ENCODE results near the gene INSC. TPM values are rescaled to one million over a fixed set of nuclear protein-coding genes. Genes with fewer than 3 reads are reported as not detected.

The INSC gene
- total and polyA plus RNA-seq, 12 donors: 0.11 to 1.4 (median 0.61) TPM; not detected in 4

DNA sequence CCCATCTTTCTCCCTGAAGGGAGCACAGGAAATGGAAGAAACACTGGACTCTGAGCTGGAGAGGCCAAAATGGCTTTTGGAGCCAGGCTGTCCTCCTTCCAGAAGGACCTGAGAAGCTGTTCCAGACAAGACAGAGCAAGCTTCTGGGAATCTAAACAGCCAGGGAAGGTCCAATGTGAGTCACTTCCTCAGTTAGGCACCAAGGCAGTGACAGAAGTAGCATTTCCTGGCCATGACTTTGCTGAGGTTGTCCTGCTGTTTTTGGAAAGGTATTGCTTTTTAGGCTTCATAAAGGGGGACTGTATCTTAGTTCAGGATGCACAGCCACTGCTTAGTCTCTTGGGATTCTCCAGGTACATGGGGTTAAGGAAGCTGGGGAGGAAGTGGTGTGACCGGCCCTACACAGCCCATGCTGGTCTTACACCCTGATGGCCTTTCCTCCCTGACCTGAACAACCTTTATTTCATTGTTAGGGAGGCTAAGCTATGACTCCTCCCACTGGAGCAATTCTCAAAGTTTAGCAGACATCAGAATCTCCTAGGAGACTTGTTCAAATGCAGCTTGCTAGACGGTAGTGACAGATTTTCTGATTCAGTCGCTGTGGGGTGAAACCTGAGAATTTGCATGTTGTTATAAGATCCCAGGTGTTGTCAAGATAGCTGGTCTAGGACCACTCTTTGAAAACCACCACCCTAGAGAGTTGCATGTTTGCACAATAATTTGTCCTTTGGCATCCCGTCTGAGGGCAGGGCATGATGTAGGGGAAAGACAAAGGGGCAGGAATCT is 6.8 kb upstream of the INSC start:
- Histone ChIP-seq H3K27me3 (no peaks in the 10 kb centered on the region), H3K27ac (no peak overlapping the region), H3K4me3 (no peak overlapping the region), H3K4me1 (replicated peaks in 1 of 2) (no peaks in the 10 kb centered on the region), H3K9me3 (replicated peaks in 1 of 3) (no peaks in the 10 kb centered on the region), H3K36me3 (replicated peaks in 1 of 2) (no peaks in the 10 kb centered on the region)
- TF ChIP-seq, protein P1, sequence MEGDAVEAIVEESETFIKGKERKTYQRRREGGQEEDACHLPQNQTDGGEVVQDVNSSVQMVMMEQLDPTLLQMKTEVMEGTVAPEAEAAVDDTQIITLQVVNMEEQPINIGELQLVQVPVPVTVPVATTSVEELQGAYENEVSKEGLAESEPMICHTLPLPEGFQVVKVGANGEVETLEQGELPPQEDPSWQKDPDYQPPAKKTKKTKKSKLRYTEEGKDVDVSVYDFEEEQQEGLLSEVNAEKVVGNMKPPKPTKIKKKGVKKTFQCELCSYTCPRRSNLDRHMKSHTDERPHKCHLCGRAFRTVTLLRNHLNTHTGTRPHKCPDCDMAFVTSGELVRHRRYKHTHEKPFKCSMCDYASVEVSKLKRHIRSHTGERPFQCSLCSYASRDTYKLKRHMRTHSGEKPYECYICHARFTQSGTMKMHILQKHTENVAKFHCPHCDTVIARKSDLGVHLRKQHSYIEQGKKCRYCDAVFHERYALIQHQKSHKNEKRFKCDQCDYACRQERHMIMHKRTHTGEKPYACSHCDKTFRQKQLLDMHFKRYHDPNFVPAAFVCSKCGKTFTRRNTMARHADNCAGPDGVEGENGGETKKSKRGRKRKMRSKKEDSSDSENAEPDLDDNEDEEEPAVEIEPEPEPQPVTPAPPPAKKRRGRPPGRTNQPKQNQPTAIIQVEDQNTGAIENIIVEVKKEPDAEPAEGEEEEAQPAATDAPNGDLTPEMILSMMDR (IDR thresholded peaks at IDR 0.05): no peak
- no peak for TF ChIP-seq POLR2A (IDR thresholded peaks at IDR 0.05)
- 67 to 77% (median 71%) methylated on average over 4 of the region's 4 CpGs for WGBS, 4 donors
- intact Hi-C loops (cut with DNase I): loop anchor here in 1 of 2 donors (5.0 kb wide), 1 partner anchor 99 kb away; no protein-coding TSS in a partner anchor
- no peak for DNase-seq

- TF ChIP-seq POLR2A (IDR thresholded peaks at IDR 0.05): no peak
- TF ChIP-seq, protein P1 (IDR thresholded peaks at IDR 0.05): no peak
- intact Hi-C loops (cut with DNase I): loop anchor here in 1 of 2 donors (5.0 kb wide), 1 partner anchor 99 kb away; no protein-coding TSS in a partner anchor
These were observed 6.1 kb upstream of the INSC start for GRCh38 chr11:15108592-15109130.

GRCh38 chr11:15109602-15110001 is 5.1 kb upstream of the INSC start:
- peaks cover under 1% of the 10 kb centered on the region for H3K27me3 ChIP-seq
- no peak for TF ChIP-seq POLR2A (IDR thresholded peaks at IDR 0.05)
- TF ChIP-seq, protein P1 (IDR thresholded peaks at IDR 0.05): no peak
- no peaks in the 10 kb centered on the region for H3K9me3 ChIP-seq (replicated peaks in 1 of 3)
- DNase-seq: no peak
- no peak overlapping the region for H3K27ac ChIP-seq
- no peaks in the 10 kb centered on the region for H3K36me3 ChIP-seq (replicated peaks in 1 of 2)
- H3K4me1 ChIP-seq (replicated peaks in 1 of 2): no peaks in the 10 kb centered on the region
- WGBS, 4 donors: 50 to 84% (median 75%) methylated on average over 1 to 2 of the region's 2 CpGs
- H3K4me3 ChIP-seq: no peak overlapping the region
- intact Hi-C loops (cut with DNase I): loop anchor here in 1 of 2 donors (5.0 kb wide), 1 partner anchor 98 kb away; no protein-coding TSS in a partner anchor

More at GRCh38 chr11:15108592-15109130, 6.1 kb upstream of the INSC start:
- Histone ChIP-seq H3K9me3 (replicated peaks in 1 of 3) (no peaks in the 10 kb centered on the region), H3K36me3 (replicated peaks in 1 of 2) (no peaks in the 10 kb centered on the region), H3K4me3 (no peak overlapping the region), H3K27me3 (no peaks in the 10 kb centered on the region), H3K4me1 (replicated peaks in 1 of 2) (no peaks in the 10 kb centered on the region), H3K27ac (no peak overlapping the region)
- DNase-seq: no peak
- 75 to 82% (median 78%) methylated on average over 2 of the region's 2 CpGs for WGBS, 4 donors

- DNase-seq: no peak
- TF ChIP-seq, protein P1 (IDR thresholded peaks at IDR 0.05): no peak
- no peak for TF ChIP-seq POLR2A (IDR thresholded peaks at IDR 0.05)
- H3K4me1 ChIP-seq (replicated peaks in 1 of 2): no peaks in the 10 kb centered on the region
- intact Hi-C loops (cut with DNase I): no loop called here
- H3K4me3 ChIP-seq: no peak overlapping the region
- H3K36me3 ChIP-seq (replicated peaks in 1 of 2): no peaks in the 10 kb centered on the region
- WGBS, 4 donors: 90 to 97% (median 94%) methylated on average over 3 of the region's 3 CpGs
- H3K27me3 ChIP-seq: peaks cover 7% of the 10 kb centered on the region
- no peaks in the 10 kb centered on the region for H3K9me3 ChIP-seq (replicated peaks in 1 of 3)
- no peak overlapping the region for H3K27ac ChIP-seq
These were observed 3.5 kb upstream of the INSC start for GRCh38 chr11:15111215-15111614.
